Neural cell (in vitro differentiated cells): ENCODE results near the gene VWA8. TPM values are rescaled to one million over a fixed set of nuclear protein-coding genes. Genes with fewer than 3 reads are reported as not detected.

Experiments
- H2AFZ ChIP-seq: fragments of 200-600, 300-800 bp; sonication (generic), shearing (Covaris generic); 2 replicates; pipeline ENCODE4 v1.6.0; 2014; ENCODE audit warnings: low read depth, mild to moderate bottlenecking, antibody characterized with exemption, low read length, moderate library complexity
- H3F3A ChIP-seq: fragments of 200-600 bp; shearing (Covaris generic); 2 replicates; pipeline ENCODE4 v1.6.1; 2016; ENCODE audit warnings: mild to moderate bottlenecking, moderate library complexity, mixed read lengths, antibody characterized with exemption, low read length; ENCODE audit not compliant: insufficient read depth, poor library complexity, severe bottlenecking
- H3K27ac ChIP-seq: fragments of 200-600, 300-800 bp; sonication (generic), shearing (Covaris generic); 2 replicates; pipeline ENCODE4 v1.5.1; 2014; ENCODE audit warnings: mild to moderate bottlenecking, low read length, moderate library complexity
- H3K27me3 ChIP-seq: fragments of 300-800, 200-600 bp; sonication (generic), shearing (Covaris generic); 2 replicates; pipeline ENCODE4 v1.6.0; 2014; ENCODE audit warnings: mild to moderate bottlenecking, low read depth, low read length, moderate library complexity; ENCODE audit not compliant: insufficient read depth
- H3K36me3 ChIP-seq: fragments of 300-800, 200-600 bp; sonication (generic), shearing (Covaris generic); 2 replicates; pipeline ENCODE4 v1.5.1; 2014; ENCODE audit warnings: mild to moderate bottlenecking, antibody characterized with exemption, low read length, moderate library complexity; ENCODE audit not compliant: insufficient read depth
- H3K4me2 ChIP-seq: fragments of 300-800, 200-600 bp; sonication (generic), shearing (Covaris generic); 2 replicates; pipeline ENCODE4 v1.6.0; 2014; ENCODE audit warnings: mild to moderate bottlenecking, low read length
- H3K4me3 ChIP-seq: fragments of 300-800, 200-600 bp; sonication (generic), shearing (Covaris generic); 2 replicates; pipeline ENCODE4 v1.5.1; 2014; ENCODE audit warnings: mild to moderate bottlenecking, low read length, moderate library complexity
- H3K79me2 ChIP-seq: fragments of 200-600 bp; shearing (Covaris generic); replicated peaks from 2 replicates; pipeline ENCODE4 v1.6.0; 2014; ENCODE audit warnings: mild to moderate bottlenecking, low read length, moderate library complexity; ENCODE audit not compliant: insufficient read depth
- H3K9ac ChIP-seq: fragments of 300-800, 200-600 bp; sonication (generic), shearing (Covaris generic); 2 replicates; pipeline ENCODE4 v1.6.1; 2016; ENCODE audit warnings: mild to moderate bottlenecking, low read length, mixed read lengths
- H3K9me2 ChIP-seq: fragments of 200-600 bp; shearing (Covaris generic); 2 replicates; pipeline ENCODE4 v1.6.1; 2016; ENCODE audit warnings: mild to moderate bottlenecking, low read length, mixed read lengths; ENCODE audit not compliant: insufficient read depth
- H3K9me3 ChIP-seq: fragments of 200-600, 300-800 bp; sonication (generic), shearing (Covaris generic); 2 replicates; pipeline ENCODE4 v1.6.1; 2016; ENCODE audit warnings: mild to moderate bottlenecking, mixed run types, low read length, moderate library complexity, mixed read lengths
- H4K20me1 ChIP-seq: fragments of 200-600 bp; shearing (Covaris generic); 2 replicates; pipeline ENCODE4 v1.6.1; 2016; ENCODE audit warnings: mild to moderate bottlenecking, mixed run types; ENCODE audit not compliant: insufficient read depth
- EP300 ChIP-seq: fragments of 450-650 bp; conservative IDR thresholded peaks from 2 replicates; pipeline ENCODE4 v1.6.1; 2014; ENCODE audit warnings: antibody characterized with exemption, mild to moderate bottlenecking, moderate library complexity; ENCODE audit not compliant: poor library complexity, severe bottlenecking
- MXI1 ChIP-seq: fragments of 450-650 bp; conservative IDR thresholded peaks from 2 replicates; pipeline ENCODE4 v1.6.1; 2014; ENCODE audit warnings: antibody characterized with exemption, mild to moderate bottlenecking; ENCODE audit not compliant: poor library complexity, severe bottlenecking
- POLR2AphosphoS5 ChIP-seq: IDR thresholded peaks from 2 replicates; pipeline ENCODE4 v1.6.1; 2012
- RAD21 ChIP-seq: fragments of 450-650 bp; conservative IDR thresholded peaks from 2 replicates; pipeline ENCODE4 v1.6.1; 2014; ENCODE audit warnings: antibody characterized with exemption, mild to moderate bottlenecking, moderate library complexity
- SMC3 ChIP-seq: fragments of 450-650 bp; conservative IDR thresholded peaks from 2 replicates; pipeline ENCODE4 v1.6.1; 2014; ENCODE audit warnings: antibody characterized with exemption, mild to moderate bottlenecking, moderate library complexity; ENCODE audit not compliant: poor library complexity
- TAF1 ChIP-seq: IDR thresholded peaks from 2 replicates; pipeline ENCODE4 v1.6.1; 2012; ENCODE audit warnings: low read depth
- polyA plus RNA-seq: library from polyadenylated mRNA; depleted of rRNA; stranded (reverse); fragments of >200 nt; gene quantifications from 2 replicates; pipeline ENCODE4 v1.2.3, GENCODE V29; 2014
- TF ChIP-seq, protein P1 (sequence below): fragments of 450-650 bp; IDR thresholded peaks from 2 replicates; pipeline ENCODE4 v1.5.1; 2014; ENCODE audit warnings: antibody characterized with exemption, mild to moderate bottlenecking, moderate library complexity; ENCODE audit not compliant: poor library complexity, severe bottlenecking
- TF ChIP-seq, protein P2 (sequence below): IDR thresholded peaks from 2 replicates; pipeline ENCODE4 v1.6.1; 2012; ENCODE audit warnings: borderline replicate concordance

Gene VWA8
- polyA plus RNA-seq, 1 donor from 2014 or later, result 3.6 TPM

DNA sequence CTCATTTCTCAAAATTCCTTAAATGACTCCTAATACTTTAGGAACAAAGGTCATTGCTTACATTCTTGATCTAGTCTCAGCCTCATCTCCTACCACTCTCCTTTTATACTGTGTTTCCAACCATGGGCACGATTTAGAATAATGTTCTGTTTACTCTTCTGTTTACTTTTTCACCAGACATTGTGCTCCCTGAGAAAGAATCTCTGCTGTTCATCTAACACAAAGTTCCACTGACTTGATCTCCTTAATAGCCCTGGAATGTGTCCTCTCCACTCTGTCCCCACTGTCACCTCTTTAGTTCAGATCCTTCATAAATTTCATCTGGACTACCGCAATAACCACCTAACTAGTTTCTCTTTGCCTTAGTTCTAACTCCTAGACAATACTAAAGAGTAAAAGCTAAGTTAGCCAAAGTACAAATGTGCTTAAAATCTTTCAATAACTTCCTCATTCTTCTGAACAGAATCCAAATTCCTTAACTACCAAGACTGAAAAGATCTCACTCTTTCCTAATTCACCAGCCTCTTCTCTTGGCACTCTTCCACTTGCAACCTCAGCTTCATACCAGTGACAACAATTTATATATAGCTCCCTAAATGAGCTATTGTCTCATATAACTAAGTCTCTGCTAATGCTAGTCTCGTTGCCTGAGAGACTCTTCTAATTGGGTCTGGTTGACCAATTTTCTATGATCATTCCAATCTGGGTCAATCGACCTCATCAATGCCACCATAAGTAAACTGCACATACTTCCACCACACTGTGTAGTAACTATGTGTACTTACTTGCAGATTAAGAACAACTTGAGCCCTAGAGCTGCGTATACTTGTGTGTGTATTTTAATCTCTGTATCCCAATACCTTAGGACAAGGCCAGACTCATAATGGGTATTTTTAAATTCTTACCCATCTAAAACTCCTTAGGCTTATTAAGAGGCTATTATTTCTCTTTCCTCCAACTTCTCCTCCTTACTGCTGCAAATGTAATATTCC is 179.9 kb downstream of the VWA8 start:
- no peaks in the 10 kb centered on the region for H3F3A ChIP-seq
- H3K27ac ChIP-seq, result no peak overlapping the region
- H3K27me3 ChIP-seq, result no peaks in the 10 kb centered on the region
- H3K79me2 ChIP-seq, result no peaks in the 10 kb centered on the region
- H2AFZ ChIP-seq, result no peak overlapping the region
- TF ChIP-seq MXI1, result no peak
- TF ChIP-seq TAF1, result no peak
- no peak for TF ChIP-seq EP300
- TF ChIP-seq, protein P1, sequence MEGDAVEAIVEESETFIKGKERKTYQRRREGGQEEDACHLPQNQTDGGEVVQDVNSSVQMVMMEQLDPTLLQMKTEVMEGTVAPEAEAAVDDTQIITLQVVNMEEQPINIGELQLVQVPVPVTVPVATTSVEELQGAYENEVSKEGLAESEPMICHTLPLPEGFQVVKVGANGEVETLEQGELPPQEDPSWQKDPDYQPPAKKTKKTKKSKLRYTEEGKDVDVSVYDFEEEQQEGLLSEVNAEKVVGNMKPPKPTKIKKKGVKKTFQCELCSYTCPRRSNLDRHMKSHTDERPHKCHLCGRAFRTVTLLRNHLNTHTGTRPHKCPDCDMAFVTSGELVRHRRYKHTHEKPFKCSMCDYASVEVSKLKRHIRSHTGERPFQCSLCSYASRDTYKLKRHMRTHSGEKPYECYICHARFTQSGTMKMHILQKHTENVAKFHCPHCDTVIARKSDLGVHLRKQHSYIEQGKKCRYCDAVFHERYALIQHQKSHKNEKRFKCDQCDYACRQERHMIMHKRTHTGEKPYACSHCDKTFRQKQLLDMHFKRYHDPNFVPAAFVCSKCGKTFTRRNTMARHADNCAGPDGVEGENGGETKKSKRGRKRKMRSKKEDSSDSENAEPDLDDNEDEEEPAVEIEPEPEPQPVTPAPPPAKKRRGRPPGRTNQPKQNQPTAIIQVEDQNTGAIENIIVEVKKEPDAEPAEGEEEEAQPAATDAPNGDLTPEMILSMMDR, result no peak
- TF ChIP-seq, protein P2, sequence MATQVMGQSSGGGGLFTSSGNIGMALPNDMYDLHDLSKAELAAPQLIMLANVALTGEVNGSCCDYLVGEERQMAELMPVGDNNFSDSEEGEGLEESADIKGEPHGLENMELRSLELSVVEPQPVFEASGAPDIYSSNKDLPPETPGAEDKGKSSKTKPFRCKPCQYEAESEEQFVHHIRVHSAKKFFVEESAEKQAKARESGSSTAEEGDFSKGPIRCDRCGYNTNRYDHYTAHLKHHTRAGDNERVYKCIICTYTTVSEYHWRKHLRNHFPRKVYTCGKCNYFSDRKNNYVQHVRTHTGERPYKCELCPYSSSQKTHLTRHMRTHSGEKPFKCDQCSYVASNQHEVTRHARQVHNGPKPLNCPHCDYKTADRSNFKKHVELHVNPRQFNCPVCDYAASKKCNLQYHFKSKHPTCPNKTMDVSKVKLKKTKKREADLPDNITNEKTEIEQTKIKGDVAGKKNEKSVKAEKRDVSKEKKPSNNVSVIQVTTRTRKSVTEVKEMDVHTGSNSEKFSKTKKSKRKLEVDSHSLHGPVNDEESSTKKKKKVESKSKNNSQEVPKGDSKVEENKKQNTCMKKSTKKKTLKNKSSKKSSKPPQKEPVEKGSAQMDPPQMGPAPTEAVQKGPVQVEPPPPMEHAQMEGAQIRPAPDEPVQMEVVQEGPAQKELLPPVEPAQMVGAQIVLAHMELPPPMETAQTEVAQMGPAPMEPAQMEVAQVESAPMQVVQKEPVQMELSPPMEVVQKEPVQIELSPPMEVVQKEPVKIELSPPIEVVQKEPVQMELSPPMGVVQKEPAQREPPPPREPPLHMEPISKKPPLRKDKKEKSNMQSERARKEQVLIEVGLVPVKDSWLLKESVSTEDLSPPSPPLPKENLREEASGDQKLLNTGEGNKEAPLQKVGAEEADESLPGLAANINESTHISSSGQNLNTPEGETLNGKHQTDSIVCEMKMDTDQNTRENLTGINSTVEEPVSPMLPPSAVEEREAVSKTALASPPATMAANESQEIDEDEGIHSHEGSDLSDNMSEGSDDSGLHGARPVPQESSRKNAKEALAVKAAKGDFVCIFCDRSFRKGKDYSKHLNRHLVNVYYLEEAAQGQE, result no peak
- no peak for TF ChIP-seq RAD21
- TF ChIP-seq SMC3, result no peak
- TF ChIP-seq POLR2AphosphoS5, result no peak
- H3K36me3 ChIP-seq, result no peaks in the 10 kb centered on the region
- no peak overlapping the region for H3K4me2 ChIP-seq
- no peaks in the 10 kb centered on the region for H4K20me1 ChIP-seq
- no peaks in the 10 kb centered on the region for H3K9me2 ChIP-seq
- no peak overlapping the region for H3K4me3 ChIP-seq
- no peak overlapping the region for H3K9ac ChIP-seq
- no peaks in the 10 kb centered on the region for H3K9me3 ChIP-seq

- TF ChIP-seq TAF1 (no peak), MXI1 (no peak), EP300 (no peak), RAD21 (no peak), POLR2AphosphoS5 (no peak)
- TF ChIP-seq, protein P1, result no peak
- no peak overlapping the region for H2AFZ ChIP-seq
- H3K36me3 ChIP-seq, result no peaks in the 10 kb centered on the region
- H3K4me3 ChIP-seq, result no peak overlapping the region
- no peaks in the 10 kb centered on the region for H3K9me3 ChIP-seq
- H3K79me2 ChIP-seq, result no peaks in the 10 kb centered on the region
- H4K20me1 ChIP-seq, result no peaks in the 10 kb centered on the region
- H3K27ac ChIP-seq, result no peak overlapping the region
- H3K27me3 ChIP-seq, result no peaks in the 10 kb centered on the region
- H3K9me2 ChIP-seq, result no peaks in the 10 kb centered on the region
- no peak overlapping the region for H3K9ac ChIP-seq
- no peaks in the 10 kb centered on the region for H3F3A ChIP-seq
- no peak overlapping the region for H3K4me2 ChIP-seq
Measured at GRCh38 chr13:41775251-41775650, 185.7 kb downstream of the VWA8 start.
